GM18519 (cell line): ENCODE measurements around the gene GFI1.
"Not testable (repeated sequence)": the region's sequence is repeated elsewhere in the genome, so short reads cannot be mapped to it uniquely, and the experiment has no call there.

Experiments
- ATAC-seq: cut with Tn5 transposase; IDR thresholded peaks from one replicate; pipeline ENCODE4 v1.9.1; 2021; ENCODE audit warnings: mild to moderate bottlenecking, moderate library complexity; ENCODE audit not compliant: unreplicated experiment, low FRiP score

Gene GFI1

GRCh38 chr1:92486251-92487077 is at the start of gene GFI1:
TSS of gene GFI1 (minus strand) at chr1:92486925. CDS start at chr1:92483487, 3,438 bp downstream.
- no peak for ATAC-seq

GRCh38 chr1:92532371-92532770 is 45.6 kb upstream of the GFI1 start:
- not testable (repeated sequence) for ATAC-seq

- not testable (repeated sequence) for ATAC-seq
Measured at GRCh38 chr1:92531939-92532338, 45.2 kb upstream of the GFI1 start.

GRCh38 chr1:92527670-92528069 is 40.9 kb upstream of the GFI1 start:
- ATAC-seq, result no peak

- not testable (repeated sequence) for ATAC-seq
Measured at GRCh38 chr1:92524944-92525590, 38.3 kb upstream of the GFI1 start.

- no peak for ATAC-seq
Measured at GRCh38 chr1:92519043-92519442, 32.3 kb upstream of the GFI1 start.

- no peak for ATAC-seq
Measured at GRCh38 chr1:92516574-92516973, 29.8 kb upstream of the GFI1 start.

- no peak for ATAC-seq
Measured at GRCh38 chr1:92515796-92516201, 29.1 kb upstream of the GFI1 start.

GRCh38 chr1:92511541-92511940 is 24.8 kb upstream of the GFI1 start:
- ATAC-seq, result no peak

GRCh38 chr1:92509619-92510018 is 22.9 kb upstream of the GFI1 start:
- no peak for ATAC-seq

GRCh38 chr1:92505015-92505692 is 18.4 kb upstream of the GFI1 start:
- ATAC-seq, result no peak

GRCh38 chr1:92504291-92505014 is 17.7 kb upstream of the GFI1 start:
- no peak for ATAC-seq

- ATAC-seq, result no peak
Measured at GRCh38 chr1:92503926-92504285, 17.2 kb upstream of the GFI1 start.

GRCh38 chr1:92503043-92503925 is 16.6 kb upstream of the GFI1 start:
- ATAC-seq, result no peak

- peak; percentile 62 for ATAC-seq
Measured at GRCh38 chr1:92502247-92502646, 15.5 kb upstream of the GFI1 start.

- ATAC-seq, result no peak
Measured at GRCh38 chr1:92500552-92500951, 13.8 kb upstream of the GFI1 start.

- no peak for ATAC-seq
Measured at GRCh38 chr1:92495392-92496063, 8.8 kb upstream of the GFI1 start.

GRCh38 chr1:92494485-92495141 is 7.9 kb upstream of the GFI1 start:
- no peak for ATAC-seq

- ATAC-seq, result no peak
Measured at GRCh38 chr1:92493139-92493538, 6.4 kb upstream of the GFI1 start.
